Nephron progenitor cell (in vitro differentiated cells): ENCODE data around the gene BCDIN3D.
A peak's percentile ranks its signal among the peaks of the same experiment; 100 is the strongest.

Source experiments
- DNase-seq: peaks from one replicate; pipeline ENCODE4 v3.0.0; 2021
- H3K27ac Mint-ChIP-seq: 2 replicates; pipeline ENCODE4 v1.8.0; 2021; ENCODE audit warnings: mild to moderate bottlenecking, moderate library complexity, mixed read lengths
- H3K27me3 Mint-ChIP-seq: 2 replicates; pipeline ENCODE4 v1.8.0; 2021; ENCODE audit warnings: mild to moderate bottlenecking, low read depth, mixed read lengths; ENCODE audit not compliant: poor library complexity
- H3K36me3 Mint-ChIP-seq: 2 replicates; pipeline ENCODE4 v1.8.0; 2021; ENCODE audit warnings: low read depth, mixed read lengths
- H3K4me1 Mint-ChIP-seq: 2 replicates; pipeline ENCODE4 v1.8.0; 2021; ENCODE audit warnings: mixed read lengths
- H3K4me3 Mint-ChIP-seq: 2 replicates; pipeline ENCODE4 v1.8.0; 2021; ENCODE audit warnings: mild to moderate bottlenecking, moderate library complexity, mixed read lengths
- H3K9me3 Mint-ChIP-seq: 2 replicates; pipeline ENCODE4 v1.8.0; 2021; ENCODE audit warnings: mild to moderate bottlenecking, moderate library complexity, mixed read lengths
- CTCF ChIP-seq: fragments of 200-600 bp; sonication (generic); IDR thresholded peaks from 2 replicates; pipeline ENCODE4 v1.5.0; 2021; ENCODE audit warnings: antibody characterized with exemption

BCDIN3D gene

GRCh38 chr12:49842519-49843352 is at the start of gene BCDIN3D:
Gene BCDIN3D (minus strand): TSS chr12:49843106. CDS start chr12:49843087, 19 bp downstream.
- H3K4me3 Mint-ChIP-seq: peak within 1 kb of the TSS; percentile 91
- peak; percentile 87 for DNase-seq
- peaks cover 31% of the 10 kb centered on the region for H3K4me1 Mint-ChIP-seq

GRCh38 chr12:49892084-49892731 is 49.3 kb upstream of the BCDIN3D start:
- Mint-ChIP-seq H3K27me3 (peaks cover 18% of the 10 kb centered on the region), H3K9me3 (no peaks in the 10 kb centered on the region), H3K4me1 (peaks cover 68% of the 10 kb centered on the region), H3K36me3 (no peaks in the 10 kb centered on the region), H3K27ac (peak overlapping the region; percentile 0), H3K4me3 (peak overlapping the region; percentile 1)
- DNase-seq: no peak
- no peak for TF ChIP-seq CTCF

More at GRCh38 chr12:49842519-49843352, at the start of gene BCDIN3D:
- Mint-ChIP-seq H3K36me3 (no peaks in the 10 kb centered on the region), H3K27me3 (peaks cover 7% of the 10 kb centered on the region), H3K27ac (peak within 1 kb of the TSS; percentile 79), H3K9me3 (no peaks in the 10 kb centered on the region)
- no peak for TF ChIP-seq CTCF

- no peak for TF ChIP-seq CTCF
- Mint-ChIP-seq H3K27ac (no peak overlapping the region), H3K4me1 (peaks cover 76% of the 10 kb centered on the region), H3K4me3 (no peak overlapping the region), H3K27me3 (peaks cover 18% of the 10 kb centered on the region), H3K36me3 (no peaks in the 10 kb centered on the region), H3K9me3 (no peaks in the 10 kb centered on the region)
- DNase-seq: no peak
Measured at GRCh38 chr12:49891476-49891875, 48.6 kb upstream of the BCDIN3D start.

GRCh38 chr12:49891012-49891411 is 48.1 kb upstream of the BCDIN3D start:
- no peak for DNase-seq
- Mint-ChIP-seq H3K27me3 (peaks cover 16% of the 10 kb centered on the region), H3K9me3 (no peaks in the 10 kb centered on the region), H3K27ac (no peak overlapping the region), H3K4me1 (peaks cover 77% of the 10 kb centered on the region), H3K36me3 (no peaks in the 10 kb centered on the region), H3K4me3 (no peak overlapping the region)
- no peak for TF ChIP-seq CTCF

- DNase-seq: no peak
- H3K4me1 Mint-ChIP-seq: peaks cover 77% of the 10 kb centered on the region
- H3K27me3 Mint-ChIP-seq: peaks cover 18% of the 10 kb centered on the region
- no peaks in the 10 kb centered on the region for H3K9me3 Mint-ChIP-seq
- H3K4me3 Mint-ChIP-seq: no peak overlapping the region
- no peak for TF ChIP-seq CTCF
- no peak overlapping the region for H3K27ac Mint-ChIP-seq
- no peaks in the 10 kb centered on the region for H3K36me3 Mint-ChIP-seq
Measured at GRCh38 chr12:49890096-49890461, 47.2 kb upstream of the BCDIN3D start.
